Ovary (tissue), 3 donors: ENCODE results near the gene MTMR12.

Experiments used
- CTCF ChIP-seq, 3 donors: fragments of 450-650 bp in 2 of 3; fragments of 200-600 bp in 1 of 3; IDR thresholded peaks; one replicate each; pipeline versions ENCODE4 v1.5.1 to v1.8.0; 2016 to 2022; ENCODE audit warnings: antibody characterized with exemption in 3 of 3, mild to moderate bottlenecking in 1 of 3
- POLR2A ChIP-seq: fragments of 450-650 bp; IDR thresholded peaks from one replicate; pipeline ENCODE4 v1.6.1; 2017; ENCODE audit warnings: antibody characterized with exemption, mild to moderate bottlenecking, moderate library complexity
- donor health status: DM: no; HTN: no; CAD: no.

- TF ChIP-seq CTCF (IDR thresholded peaks at IDR 0.05) (no peak), POLR2A (no peak)
These were observed 18.6 kb upstream of the MTMR12 start for GRCh38 chr5:32331217-32331934.
